ENCODE measurements around the gene MYO1B.

The MYO1B gene

DNA sequence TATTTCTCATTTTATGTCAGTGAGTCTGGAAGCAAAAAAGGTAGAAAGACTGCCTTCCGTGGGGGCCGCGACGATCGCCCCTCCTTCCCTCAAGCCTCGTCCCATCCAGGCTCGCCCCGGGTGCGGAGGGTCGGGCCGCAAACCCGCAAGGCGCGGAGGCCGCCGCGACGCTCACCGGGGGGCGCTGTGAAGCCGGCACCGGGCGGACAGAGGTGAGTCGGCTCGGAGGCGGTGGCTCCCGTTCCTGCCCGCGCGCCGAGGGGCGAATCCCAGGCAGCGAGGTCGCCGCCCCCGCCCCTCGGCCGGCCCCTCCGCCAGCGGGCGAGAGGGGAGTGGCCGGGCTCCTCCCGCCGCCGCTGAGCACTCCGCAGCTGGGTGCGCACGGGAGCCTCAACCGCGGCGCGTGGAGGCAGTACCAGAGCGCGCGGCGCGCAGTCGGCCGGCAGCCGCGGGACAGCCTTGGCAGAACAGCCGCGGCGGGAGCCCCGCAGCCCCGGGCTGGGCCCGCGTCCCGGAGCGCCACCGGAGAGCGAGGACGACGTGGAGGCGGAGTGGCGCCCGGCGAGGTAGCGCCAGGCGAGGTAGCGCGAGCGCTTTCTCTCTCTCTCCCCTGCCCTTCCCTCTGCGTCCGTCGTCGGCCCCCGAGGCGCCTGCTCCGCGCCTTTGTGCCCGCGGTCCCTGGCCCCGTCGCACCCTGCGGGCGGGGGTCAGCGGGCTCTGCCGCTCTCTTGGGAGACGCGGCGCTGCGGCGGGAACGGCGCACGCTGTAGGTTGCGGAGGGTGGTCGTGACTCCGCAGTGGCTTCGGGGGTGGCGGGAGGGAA, at the start of gene MYO1B:
TSS of gene MYO1B (plus strand) at position 359 of the 823 bp plus-strand sequence. CDS start 31,492 bp downstream, outside the sequence.
- no peak for DNase-seq

- no peak for DNase-seq
These were observed 48.1 kb upstream of the MYO1B start for GRCh38 chr2:191197096-191197495.

DNA sequence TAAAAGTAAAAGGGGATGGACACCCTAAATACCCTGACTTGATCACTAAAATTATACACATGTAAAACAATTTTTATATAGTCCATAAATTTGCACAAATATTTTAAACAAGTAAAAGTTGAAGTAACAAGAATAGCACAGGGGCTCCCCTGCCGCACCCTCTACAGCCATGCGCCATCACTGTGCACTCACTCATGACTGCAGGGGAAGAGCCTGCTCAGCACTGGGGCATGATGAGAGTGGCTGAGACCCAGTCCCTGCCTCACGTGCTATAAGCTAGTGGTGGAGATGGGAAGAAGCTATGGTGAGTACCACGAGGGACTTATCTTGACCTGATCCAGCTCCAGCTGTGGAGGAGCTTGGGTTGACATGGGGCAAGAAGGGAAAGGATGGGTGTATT, 46.9 kb upstream of the MYO1B start:
- no peak for DNase-seq

DNA sequence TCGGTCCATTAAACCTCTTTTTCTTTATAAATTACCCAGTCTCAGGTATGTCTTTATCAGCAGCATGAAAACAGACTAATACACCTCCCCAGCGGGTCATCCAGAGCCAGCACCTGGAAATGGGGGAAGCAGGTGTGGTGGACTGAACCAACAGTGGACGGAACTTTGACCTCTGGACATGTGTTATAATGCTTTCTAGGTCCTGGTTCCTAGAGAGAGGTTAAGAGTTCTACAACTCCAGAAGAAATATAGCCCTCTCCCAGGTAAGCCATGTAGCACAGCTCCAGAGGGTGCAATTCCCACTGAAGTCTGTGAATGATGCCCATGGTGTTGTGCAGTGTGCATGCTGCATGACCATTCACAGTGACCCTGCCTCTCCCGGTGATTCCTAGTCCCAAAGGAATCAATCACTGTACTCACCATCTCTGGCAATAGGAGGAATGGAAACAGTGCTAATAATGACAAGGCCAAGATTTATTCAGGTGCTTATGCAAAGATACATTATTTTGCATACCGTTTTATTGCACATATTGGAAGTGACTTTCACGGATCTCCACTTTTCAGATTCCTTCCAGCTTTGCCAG, 45.2 kb upstream of the MYO1B start:
- DNase-seq = no peak

- DNase-seq = no peak
These were observed 44.3 kb upstream of the MYO1B start for GRCh38 chr2:191200910-191201309.

DNA sequence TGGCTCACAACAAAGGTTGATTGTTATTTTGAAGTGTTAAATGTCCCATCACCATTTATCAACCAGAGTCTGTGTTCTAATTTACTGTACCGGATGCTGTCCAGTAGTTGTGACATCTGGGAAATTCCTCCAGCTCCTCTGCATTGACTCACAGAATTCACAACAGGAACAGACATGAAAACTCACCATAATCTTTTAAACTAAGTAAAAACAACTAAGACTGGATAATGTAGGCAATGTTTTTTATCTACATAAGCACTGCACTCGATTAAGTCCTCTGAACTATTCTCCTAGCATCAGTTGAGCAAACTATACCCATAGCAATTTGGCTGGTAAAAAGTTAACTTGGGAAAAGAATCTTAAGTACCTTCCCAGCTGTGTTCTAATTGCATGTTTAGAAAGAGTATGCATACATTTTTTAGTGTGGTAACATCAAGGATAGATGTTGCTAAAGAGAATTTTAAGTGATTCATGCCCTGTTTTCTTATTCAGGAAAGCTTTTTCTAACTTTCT, 42.9 kb upstream of the MYO1B start:
- DNase-seq = no peak

DNA sequence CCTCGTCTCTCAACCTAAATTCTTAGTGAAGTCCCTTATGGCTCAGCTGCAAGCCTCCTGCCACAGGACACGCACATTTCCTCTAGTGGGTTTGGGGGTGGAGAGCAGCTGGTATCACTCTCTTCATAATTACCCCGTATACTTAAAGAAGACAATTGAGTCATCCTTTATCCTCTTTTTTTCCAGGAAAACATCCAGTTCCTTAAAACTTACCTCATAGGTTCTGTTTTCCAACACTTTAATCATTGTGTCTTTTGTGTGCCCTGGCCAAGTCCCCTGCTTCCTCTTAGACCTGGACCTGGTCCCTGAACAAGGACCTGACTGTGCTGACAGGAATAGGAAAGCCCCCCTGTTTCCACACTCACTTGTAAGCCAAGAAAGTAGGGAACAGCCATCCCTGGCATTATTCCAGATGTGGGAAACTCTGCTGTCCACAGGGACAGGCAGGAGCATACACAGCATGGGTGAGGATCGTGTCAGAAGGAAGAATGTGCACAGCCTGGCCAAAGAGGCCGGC, 42.3 kb upstream of the MYO1B start:
- no peak for DNase-seq

DNA sequence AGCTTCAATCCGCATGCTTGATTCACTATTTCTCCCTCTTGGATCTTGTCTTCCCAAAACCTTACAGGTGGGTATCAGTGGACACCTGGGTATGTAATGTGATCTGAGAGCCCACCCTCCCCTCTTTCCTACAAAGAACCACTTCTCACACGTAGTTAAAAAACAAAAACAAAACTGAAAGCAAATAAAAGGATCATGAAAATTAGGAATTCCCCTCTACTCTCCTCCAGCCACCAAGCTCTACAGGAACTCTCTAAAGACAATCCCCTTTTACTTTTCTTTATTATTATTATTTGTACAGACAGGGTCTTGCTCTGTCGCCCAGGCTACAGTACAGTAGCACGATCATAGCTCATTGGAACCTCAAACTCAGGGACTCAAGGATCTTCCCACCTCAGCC, 40.8 kb upstream of the MYO1B start:
- DNase-seq = no peak

GRCh38 chr2:191206613-191207471, 38.4 kb upstream of the MYO1B start:
- DNase-seq = no peak

DNA sequence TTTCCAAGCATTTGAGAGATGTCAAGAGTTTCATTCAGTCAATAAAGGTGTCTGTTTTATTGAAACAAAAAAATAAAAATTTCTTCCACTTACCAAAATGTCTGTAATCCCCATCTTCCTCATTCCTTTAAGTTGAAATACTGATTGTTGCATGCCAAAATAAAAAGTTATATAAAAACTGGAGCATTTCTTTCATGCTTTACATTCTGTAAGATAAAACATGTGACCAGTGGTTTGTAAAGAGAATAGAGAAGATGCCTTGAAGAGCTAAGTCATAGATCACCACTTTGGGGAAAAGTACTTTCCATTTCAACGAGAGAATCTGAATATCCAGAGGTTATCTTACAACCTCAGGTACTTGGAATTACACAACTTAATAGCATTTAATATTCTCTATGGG, 35.9 kb upstream of the MYO1B start:
- DNase-seq = no peak

DNA sequence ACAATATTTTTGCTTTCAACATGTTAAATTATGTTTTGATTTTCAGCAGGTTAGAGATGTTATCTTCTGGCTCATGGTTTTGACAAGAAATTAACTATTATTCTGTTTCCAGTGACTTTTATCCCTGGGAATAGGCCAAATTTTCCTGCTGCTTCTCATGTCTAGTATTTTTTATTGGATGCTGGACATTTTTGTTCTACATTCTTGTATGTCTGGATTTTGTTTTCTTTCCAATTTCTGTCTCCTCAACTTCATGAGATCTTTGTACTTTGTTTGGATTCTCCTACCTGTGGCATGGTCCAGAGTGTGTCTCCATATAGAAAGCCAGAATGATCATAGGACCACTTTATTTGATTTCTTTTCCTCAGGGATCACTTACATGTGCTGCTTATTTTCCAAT, 33.1 kb upstream of the MYO1B start:
- DNase-seq = no peak

- DNase-seq = no peak
These were observed 31.9 kb upstream of the MYO1B start for GRCh38 chr2:191213333-191213732.

DNA sequence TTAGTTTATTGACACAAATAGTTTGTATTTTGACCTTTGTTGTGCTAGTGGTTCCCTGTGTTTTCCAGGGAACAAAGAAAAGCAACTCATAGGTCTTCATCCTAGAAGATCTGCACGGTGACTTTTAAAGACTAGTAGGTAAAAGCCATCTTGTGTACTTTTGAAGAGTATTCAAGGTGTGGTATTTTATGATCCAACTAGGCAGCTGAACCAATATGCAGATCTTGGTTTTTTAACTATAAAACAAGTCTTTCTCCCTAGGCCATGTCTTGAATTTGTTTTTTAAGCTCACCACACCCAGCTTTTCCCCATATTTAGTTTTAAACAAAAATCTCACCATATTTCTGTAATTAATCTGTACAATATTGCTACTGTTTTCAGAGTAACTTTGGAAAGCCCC, 30.0 kb upstream of the MYO1B start:
- no peak for DNase-seq

GRCh38 chr2:191215666-191216065, 29.5 kb upstream of the MYO1B start:
- DNase-seq = no peak

- DNase-seq = no peak
These were observed 27.6 kb upstream of the MYO1B start for GRCh38 chr2:191217580-191217979.

DNA sequence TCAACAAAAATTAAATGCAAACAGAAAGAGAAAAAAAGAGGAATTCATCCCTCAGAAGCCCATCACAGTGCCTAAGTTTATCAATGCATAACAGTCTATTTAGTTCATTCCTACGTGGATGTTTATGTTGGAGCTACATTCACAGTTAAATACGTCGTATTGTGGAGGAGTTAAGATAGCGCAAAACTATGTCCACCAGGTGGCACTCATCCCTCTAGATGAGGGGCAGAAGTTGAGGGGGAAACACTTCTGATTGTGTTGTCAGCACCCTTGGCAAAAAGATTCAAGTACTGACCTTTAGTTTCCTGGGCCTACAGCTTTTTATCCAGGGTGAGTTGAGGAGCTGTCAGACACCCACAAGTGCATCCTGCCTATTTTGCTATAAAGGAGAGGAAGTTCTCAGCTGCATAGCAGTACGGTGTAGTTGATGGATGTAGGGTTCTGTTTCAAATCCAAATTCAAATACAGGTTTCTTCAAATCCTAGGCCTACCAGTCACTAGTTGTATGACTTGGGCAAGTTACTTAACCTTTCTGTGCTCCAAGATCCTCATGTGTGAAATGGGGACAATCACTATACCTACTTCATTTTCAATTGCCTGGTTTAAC, 26.8 kb upstream of the MYO1B start:
- DNase-seq = no peak

- no peak for DNase-seq
These were observed 24.5 kb upstream of the MYO1B start for GRCh38 chr2:191220671-191221070.

DNA sequence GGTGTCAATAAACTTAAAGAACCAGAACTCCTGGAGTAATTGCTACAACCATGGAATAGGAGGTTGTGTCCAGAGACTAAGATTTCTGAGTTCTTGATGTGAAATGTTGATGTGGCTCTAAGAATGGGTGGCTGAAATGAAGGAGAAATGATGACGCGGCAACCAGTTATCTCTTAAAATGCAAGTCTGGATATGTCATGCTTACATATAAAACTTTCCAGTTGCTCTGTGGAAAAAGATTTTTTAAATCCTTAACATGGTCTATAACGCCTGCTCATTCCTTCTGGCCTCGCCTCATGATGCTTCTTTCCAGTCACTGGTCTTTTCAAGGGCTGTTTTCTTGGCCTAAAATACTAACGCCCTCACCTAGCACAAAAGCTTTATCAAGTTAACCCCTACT, 23.5 kb upstream of the MYO1B start:
- DNase-seq = no peak

GRCh38 chr2:191222507-191222906, 22.7 kb upstream of the MYO1B start:
- no peak for DNase-seq

DNA sequence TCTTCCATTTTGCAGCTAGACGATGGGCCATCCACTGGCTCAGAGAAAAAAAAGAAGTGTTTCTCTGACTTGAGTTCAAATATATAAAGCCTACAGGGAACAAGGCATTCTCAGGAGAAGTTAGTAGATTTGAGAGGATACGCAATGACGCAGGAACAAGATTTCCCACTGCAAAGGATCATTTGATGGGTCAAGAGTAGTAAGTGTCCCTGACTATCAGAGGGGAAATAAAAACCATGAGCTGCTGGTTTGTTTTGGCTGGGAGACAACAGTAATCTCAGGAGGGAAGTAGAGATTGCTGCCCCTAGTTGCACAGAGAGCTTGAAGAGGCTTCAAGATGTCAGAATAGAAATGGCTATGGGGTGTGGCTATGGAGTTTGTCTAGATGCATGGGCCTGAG, 22.3 kb upstream of the MYO1B start:
- no peak for DNase-seq

GRCh38 chr2:191225126-191225525, 20.1 kb upstream of the MYO1B start:
- DNase-seq = no peak

GRCh38 chr2:191225690-191226089, 19.5 kb upstream of the MYO1B start:
- DNase-seq = no peak

DNA sequence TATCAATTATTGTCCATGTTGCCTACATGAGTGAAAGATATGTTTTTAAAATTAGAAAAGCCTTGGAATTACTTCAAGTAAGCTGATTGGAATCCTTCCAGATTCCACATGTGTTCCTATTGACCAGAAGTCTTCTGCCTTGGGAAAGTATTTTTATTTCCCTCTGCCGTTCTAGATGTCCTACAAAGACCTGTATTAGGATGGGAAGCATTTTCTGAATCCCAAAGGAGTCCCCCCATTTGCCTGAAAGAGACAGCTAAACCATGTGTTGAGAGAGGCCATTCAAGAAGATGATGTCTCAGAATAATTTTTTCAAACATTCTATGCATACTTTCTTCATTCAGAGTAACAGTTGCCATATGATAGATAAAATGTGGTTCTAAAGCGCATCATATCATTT, 19.0 kb upstream of the MYO1B start:
- DNase-seq = no peak

Measured in SIG-M5 (cell line).